Lower leg skin (tissue), 4 donors: ENCODE data around the gene BIRC6. TPM values are rescaled to one million over a fixed set of nuclear protein-coding genes. Genes with fewer than 3 reads are reported as not detected.

Experiments
- DNase-seq, 2 donors: peaks; one replicate each; pipeline ENCODE4 v3.0.0-alpha.2; 2019; ENCODE audit warnings: low spot score in 2 of 2
- H3K4me3 ChIP-seq: fragments of 200-600 bp; sonication (generic); 2 replicates; pipeline ENCODE4 v1.5.1; 2017; ENCODE audit warnings: mild to moderate bottlenecking, low read depth; ENCODE audit not compliant: poor library complexity, severe bottlenecking
- POLR2A ChIP-seq, 2 donors: fragments of 450-650 bp; IDR thresholded peaks; one replicate each; pipeline ENCODE4 v1.6.1; 2016 to 2017; ENCODE audit warnings: antibody characterized with exemption in 2 of 2, mild to moderate bottlenecking in 1 of 2, moderate library complexity in 1 of 2
- WGBS, 2 donors: methylation state at CpG; one replicate each; pipeline ENCODE4 v1.1.5; 2018; 5-methylcytosine and 5-hydroxymethylcytosine counted together
- intact Hi-C: fragments of 100-400 bp; cut with DNase I; formaldehyde crosslinking; loops from one replicate; pipeline ENCODE4 v1.15.0; 2023; ENCODE audit warnings: low total_unique reads
- total RNA-seq, 4 donors: library from RNA; depleted of rRNA; stranded (reverse); fragments of >200 nt; gene quantifications; one replicate each; pipeline ENCODE4 v1.1.0, GENCODE V29; 2016
- TF ChIP-seq, protein P1 (sequence below), 3 donors: fragments of 450-650 bp; IDR thresholded peaks; one replicate each; pipeline ENCODE4 v1.5.1; 2016; ENCODE audit warnings: antibody characterized with exemption in 3 of 3, mild to moderate bottlenecking in 3 of 3, moderate library complexity in 2 of 3

Gene BIRC6
- total RNA-seq, 4 donors from 2014 or later: 70.3 to 146 (median 95.6) TPM

DNA sequence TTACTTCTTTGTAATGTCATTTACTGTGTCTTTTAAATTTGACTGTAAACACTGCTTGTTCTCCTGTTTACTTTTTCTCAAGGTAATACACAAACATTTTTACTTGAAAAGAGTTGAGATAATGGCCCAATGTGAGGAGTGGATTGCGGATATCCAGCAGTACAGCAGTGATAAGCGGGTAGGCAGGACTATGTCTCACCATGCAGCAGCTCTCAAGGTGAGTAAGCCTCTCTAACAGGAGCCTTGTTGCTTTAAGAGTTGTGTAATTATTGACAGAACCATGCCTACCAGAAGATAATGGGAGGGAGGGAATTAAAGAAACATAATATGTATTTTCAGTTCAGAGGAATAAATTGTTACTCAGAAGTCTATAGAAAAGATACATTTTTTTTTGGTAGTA is 254.5 kb downstream of the BIRC6 start:
- TF ChIP-seq, protein P1, sequence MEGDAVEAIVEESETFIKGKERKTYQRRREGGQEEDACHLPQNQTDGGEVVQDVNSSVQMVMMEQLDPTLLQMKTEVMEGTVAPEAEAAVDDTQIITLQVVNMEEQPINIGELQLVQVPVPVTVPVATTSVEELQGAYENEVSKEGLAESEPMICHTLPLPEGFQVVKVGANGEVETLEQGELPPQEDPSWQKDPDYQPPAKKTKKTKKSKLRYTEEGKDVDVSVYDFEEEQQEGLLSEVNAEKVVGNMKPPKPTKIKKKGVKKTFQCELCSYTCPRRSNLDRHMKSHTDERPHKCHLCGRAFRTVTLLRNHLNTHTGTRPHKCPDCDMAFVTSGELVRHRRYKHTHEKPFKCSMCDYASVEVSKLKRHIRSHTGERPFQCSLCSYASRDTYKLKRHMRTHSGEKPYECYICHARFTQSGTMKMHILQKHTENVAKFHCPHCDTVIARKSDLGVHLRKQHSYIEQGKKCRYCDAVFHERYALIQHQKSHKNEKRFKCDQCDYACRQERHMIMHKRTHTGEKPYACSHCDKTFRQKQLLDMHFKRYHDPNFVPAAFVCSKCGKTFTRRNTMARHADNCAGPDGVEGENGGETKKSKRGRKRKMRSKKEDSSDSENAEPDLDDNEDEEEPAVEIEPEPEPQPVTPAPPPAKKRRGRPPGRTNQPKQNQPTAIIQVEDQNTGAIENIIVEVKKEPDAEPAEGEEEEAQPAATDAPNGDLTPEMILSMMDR (IDR thresholded peaks at IDR 0.05): no peak
- TF ChIP-seq POLR2A (IDR thresholded peaks at IDR 0.05): no peak
- DNase-seq: no peak
- 91 to 98% methylated on average over 2 of the region's 2 CpGs for WGBS, 2 donors
- intact Hi-C loops: no loop called here
- H3K4me3 ChIP-seq: no peak overlapping the region

DNA sequence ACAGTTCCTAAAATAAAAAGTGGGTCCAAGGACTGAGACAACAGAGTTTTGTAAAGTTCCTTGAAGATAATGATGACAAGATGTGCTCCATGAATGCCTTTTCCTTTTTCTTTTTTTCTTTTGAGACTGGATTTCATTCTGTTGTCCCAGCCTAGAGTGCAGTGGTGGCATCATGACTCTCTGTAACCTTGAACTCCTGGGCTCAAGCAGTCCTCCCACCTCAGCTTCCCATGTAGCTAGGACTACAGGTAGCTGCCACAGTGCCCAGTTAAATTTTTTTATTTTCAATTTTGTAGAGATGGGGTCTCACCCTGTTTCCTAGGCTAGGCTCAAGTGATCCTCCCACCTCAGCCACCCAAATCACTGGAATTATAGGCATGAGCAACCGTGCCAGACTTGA is 254.9 kb downstream of the BIRC6 start:
- TF ChIP-seq POLR2A (IDR thresholded peaks at IDR 0.05): no peak
- TF ChIP-seq, protein P1 (IDR thresholded peaks at IDR 0.05): no peak
- intact Hi-C loops: no loop called here
- no peak overlapping the region for H3K4me3 ChIP-seq
- WGBS, 2 donors: 87 to 91% methylated on average over 1 of the region's 1 CpG
- no peak for DNase-seq

DNA sequence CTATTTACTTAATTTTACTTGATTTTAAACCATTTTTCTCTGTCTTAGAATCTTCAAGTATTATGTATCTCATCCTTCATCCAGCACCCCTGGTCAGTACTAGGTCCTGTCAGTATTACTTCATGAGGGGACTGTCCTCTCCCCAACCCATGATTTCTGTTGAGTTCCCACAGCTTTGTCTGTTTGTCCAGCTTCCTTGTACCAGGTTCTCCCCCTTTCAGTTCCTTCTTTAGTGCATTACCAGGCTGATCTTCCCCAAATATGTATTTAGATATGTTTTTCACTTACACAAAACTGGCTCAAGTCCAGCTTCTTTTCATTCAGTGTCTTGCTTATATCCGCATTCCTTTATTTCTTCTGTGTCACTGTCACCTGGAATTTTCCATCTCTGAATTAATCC is 257.3 kb downstream of the BIRC6 start:
- no peak overlapping the region for H3K4me3 ChIP-seq
- 94 to 96% methylated on average over 1 of the region's 1 CpG for WGBS, 2 donors
- intact Hi-C loops: no loop called here
- TF ChIP-seq, protein P1 (IDR thresholded peaks at IDR 0.05): no peak
- no peak for TF ChIP-seq POLR2A (IDR thresholded peaks at IDR 0.05)
- DNase-seq: no peak

DNA sequence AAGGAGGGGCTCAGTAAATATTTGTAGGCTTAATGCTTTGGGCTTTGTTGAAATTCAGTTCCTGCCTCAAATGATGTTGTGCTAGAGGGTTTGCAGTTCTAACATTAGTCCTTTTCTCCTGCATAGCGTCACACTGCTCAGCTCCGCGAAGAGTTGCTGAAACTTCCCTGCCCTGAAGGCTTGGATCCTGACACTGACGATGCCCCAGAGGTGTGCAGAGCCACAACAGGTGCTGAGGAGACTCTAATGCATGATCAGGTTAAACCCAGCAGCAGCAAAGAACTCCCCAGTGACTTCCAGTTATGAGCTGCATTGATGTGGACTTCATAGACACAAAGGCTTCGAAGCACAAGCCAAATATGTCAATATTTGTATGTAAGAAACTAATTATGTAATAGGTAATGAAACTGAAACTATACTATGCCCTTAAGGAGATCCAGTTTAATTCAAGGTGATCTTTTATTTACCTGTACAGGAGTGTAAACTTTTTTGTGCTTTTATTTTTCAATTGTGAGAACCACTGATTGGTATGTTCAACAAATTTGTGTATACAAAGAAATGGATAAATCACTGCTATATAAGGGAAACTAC is 260.9 kb downstream of the BIRC6 start:
- TF ChIP-seq, protein P1 (IDR thresholded peaks at IDR 0.05): no peak
- no peak for TF ChIP-seq POLR2A (IDR thresholded peaks at IDR 0.05)
- WGBS, 2 donors: 71 to 73% methylated on average over 5 of the region's 5 CpGs
- no peak for DNase-seq
- H3K4me3 ChIP-seq: no peak overlapping the region
- intact Hi-C loops: no loop called here

DNA sequence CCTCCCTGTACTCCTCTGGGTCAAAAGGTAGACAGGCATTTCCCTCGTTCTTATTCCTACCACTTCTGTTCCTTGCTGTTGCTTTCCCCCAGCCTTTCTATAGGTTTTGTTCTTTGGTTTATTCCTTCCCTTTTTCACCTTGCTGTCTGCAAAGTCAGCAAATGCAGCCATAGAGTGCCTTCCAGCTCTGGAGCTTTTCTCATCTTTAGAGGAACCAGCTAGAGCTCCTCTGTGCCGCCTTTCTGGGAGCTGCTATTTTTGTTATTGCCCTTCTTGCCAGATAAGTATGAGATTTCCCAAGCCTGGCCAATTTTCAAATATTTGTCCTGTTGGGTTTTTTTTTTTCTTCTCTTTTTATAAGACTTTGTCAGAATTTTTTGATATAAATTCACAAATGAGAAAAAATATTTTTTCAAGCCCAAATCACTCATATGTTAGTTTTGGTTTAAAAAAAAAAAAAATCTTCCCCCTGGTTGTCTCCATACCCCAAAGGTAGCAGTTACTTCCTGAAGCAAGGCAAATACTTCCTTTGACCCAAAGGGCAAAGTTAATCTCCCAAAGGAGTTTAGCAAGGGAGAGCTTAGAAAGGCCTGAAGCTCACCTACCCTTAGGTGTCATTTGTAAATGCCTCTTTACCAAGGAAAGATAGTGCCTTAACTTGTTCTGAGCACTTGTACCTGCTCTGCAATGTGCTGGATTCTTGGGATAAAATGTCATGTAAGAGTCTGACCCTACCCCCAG is 265.9 kb downstream of the BIRC6 start:
- intact Hi-C loops: no loop called here
- peak in 1 of 2 donors; percentile 19 for DNase-seq
- 31 to 36% methylated on average over 2 of the region's 2 CpGs for WGBS, 2 donors
- H3K4me3 ChIP-seq: no peak overlapping the region
- TF ChIP-seq, protein P1 (IDR thresholded peaks at IDR 0.05): no peak
